ENCODE measurements around the gene BCL2. TPM values are rescaled to one million over a fixed set of nuclear protein-coding genes. Genes with fewer than 3 reads are reported as not detected.

Gene BCL2
- total RNA-seq, 4 donors from 2014 or later, result 14.3 to 34.8 (median 23.5) TPM

- Histone ChIP-seq H3K36me3 (no peaks in the 10 kb centered on the region), H3K27me3 (no peaks in the 10 kb centered on the region), H3K27ac (peak overlapping the region in 3 of 4 donors; percentile 17 to 88 (median 51)), H3K4me1 (peaks cover 33 to 68% (median 47%) of the 10 kb centered on the region in 4 donors), H3K9me3 (no peaks in the 10 kb centered on the region), H3K4me3 (no peak overlapping the region)
- TF ChIP-seq POLR2AphosphoS5 (IDR thresholded peaks at IDR 0.05), result no peak
- no peak for TF ChIP-seq CTCF (IDR thresholded peaks at IDR 0.05)
- TF ChIP-seq EP300 (IDR thresholded peaks at IDR 0.05; ENCODE audit: low read depth), result no peak
- TF ChIP-seq POLR2A (IDR thresholded peaks at IDR 0.05), result no peak
- WGBS, 2 donors (ENCODE audit: low coverage in 1 of 2), result 9 to 29% methylated on average over 2 of the region's 2 CpGs
- intact Hi-C loops (cut with DNase I; ENCODE audit: low total_unique reads), result no loop called here
- DNase-seq, result no peak
- in situ Hi-C loops (cut with MboI; ENCODE audit: low pct_ligation_motif_present in 1 of 4, low pct_unique_long_range_greater_than_20kb in 1 of 4, low sequenced_read_pairs in 3 of 4), result no loop called here
Observed at GRCh38 chr18:63186520-63187222, 132.9 kb downstream of the BCL2 start.

- TF ChIP-seq POLR2AphosphoS5 (IDR thresholded peaks at IDR 0.05), result peak in 2 of 3 donors; percentile 46 to 50
- no peak for TF ChIP-seq EP300 (IDR thresholded peaks at IDR 0.05; ENCODE audit: low read depth)
- intact Hi-C loops (cut with DNase I; ENCODE audit: low total_unique reads), result no loop called here
- no peaks in the 10 kb centered on the region for H3K27me3 ChIP-seq
Observed at GRCh38 chr18:63185984-63186383, 133.6 kb downstream of the BCL2 start.

GRCh38 chr18:63183952-63184770 lies 135.4 kb downstream of the BCL2 start:
- peaks cover 53 to 91% (median 69%) of the 10 kb centered on the region in 4 donors for H3K4me1 ChIP-seq
- TF ChIP-seq EP300 (IDR thresholded peaks at IDR 0.05; ENCODE audit: low read depth) (no peak), CTCF (IDR thresholded peaks at IDR 0.05) (no peak), POLR2A (IDR thresholded peaks at IDR 0.05) (no peak)
- 50 to 81% methylated on average over 1 to 8 of the region's 8 CpGs for WGBS, 2 donors (ENCODE audit: low coverage in 1 of 2)
- intact Hi-C loops (cut with DNase I; ENCODE audit: low total_unique reads) (no loop called here), in situ Hi-C loops (cut with MboI; ENCODE audit: low pct_ligation_motif_present in 1 of 4, low pct_unique_long_range_greater_than_20kb in 1 of 4, low sequenced_read_pairs in 3 of 4) (no loop called here)
- no peaks in the 10 kb centered on the region for H3K36me3 ChIP-seq
- no peak overlapping the region for H3K4me3 ChIP-seq
- H3K9me3 ChIP-seq, result no peaks in the 10 kb centered on the region
- no peaks in the 10 kb centered on the region for H3K27me3 ChIP-seq
- no peak for DNase-seq
- peak overlapping the region; percentile 80 to 88 (median 84) for H3K27ac ChIP-seq

More at GRCh38 chr18:63185984-63186383, 133.6 kb downstream of the BCL2 start:
- Histone ChIP-seq H3K27ac (peak overlapping the region in 2 of 4 donors; percentile 51 to 88), H3K4me3 (no peak overlapping the region), H3K9me3 (no peaks in the 10 kb centered on the region), H3K4me1 (peaks cover 38 to 75% (median 54%) of the 10 kb centered on the region in 4 donors), H3K36me3 (no peaks in the 10 kb centered on the region)
- in situ Hi-C loops (cut with MboI; ENCODE audit: low pct_ligation_motif_present in 1 of 4, low pct_unique_long_range_greater_than_20kb in 1 of 4, low sequenced_read_pairs in 3 of 4), result no loop called here
- DNase-seq, result no peak
- WGBS, 2 donors (ENCODE audit: low coverage in 1 of 2), result 44 to 59% methylated on average over 2 of the region's 2 CpGs

GRCh38 chr18:63183378-63183777 lies 136.2 kb downstream of the BCL2 start:
- in situ Hi-C loops (cut with MboI; ENCODE audit: low pct_ligation_motif_present in 1 of 4, low pct_unique_long_range_greater_than_20kb in 1 of 4, low sequenced_read_pairs in 3 of 4), result no loop called here
- Histone ChIP-seq H3K4me3 (no peak overlapping the region), H3K27ac (peak overlapping the region; percentile 80 to 88 (median 84)), H3K27me3 (no peaks in the 10 kb centered on the region), H3K9me3 (no peaks in the 10 kb centered on the region), H3K4me1 (peaks cover 61 to 96% (median 77%) of the 10 kb centered on the region in 4 donors), H3K36me3 (no peaks in the 10 kb centered on the region)
- intact Hi-C loops (cut with DNase I; ENCODE audit: low total_unique reads), result no loop called here
- WGBS, 2 donors (ENCODE audit: low coverage in 1 of 2), result 65 to 80% methylated on average over 3 to 9 of the region's 9 CpGs
- DNase-seq, result no peak
- TF ChIP-seq EP300 (IDR thresholded peaks at IDR 0.05; ENCODE audit: low read depth), result no peak
- no peak for TF ChIP-seq POLR2AphosphoS5 (IDR thresholded peaks at IDR 0.05)
- TF ChIP-seq CTCF (IDR thresholded peaks at IDR 0.05), result no peak
- TF ChIP-seq POLR2A (IDR thresholded peaks at IDR 0.05), result no peak

Data from transverse colon (tissue), 4 donors.